CD4-positive, alpha-beta T cell treated with Interleukin-2 at 100 ng/mL for 4 hours (primary cell): ENCODE measurements around the gene SMIM21.

ENCODE experiments used
- DNase-seq: peaks from one replicate; pipeline ENCODE4 v3.0.0-alpha.2; 2020; ENCODE audit warnings: low spot score

The SMIM21 gene

DNA sequence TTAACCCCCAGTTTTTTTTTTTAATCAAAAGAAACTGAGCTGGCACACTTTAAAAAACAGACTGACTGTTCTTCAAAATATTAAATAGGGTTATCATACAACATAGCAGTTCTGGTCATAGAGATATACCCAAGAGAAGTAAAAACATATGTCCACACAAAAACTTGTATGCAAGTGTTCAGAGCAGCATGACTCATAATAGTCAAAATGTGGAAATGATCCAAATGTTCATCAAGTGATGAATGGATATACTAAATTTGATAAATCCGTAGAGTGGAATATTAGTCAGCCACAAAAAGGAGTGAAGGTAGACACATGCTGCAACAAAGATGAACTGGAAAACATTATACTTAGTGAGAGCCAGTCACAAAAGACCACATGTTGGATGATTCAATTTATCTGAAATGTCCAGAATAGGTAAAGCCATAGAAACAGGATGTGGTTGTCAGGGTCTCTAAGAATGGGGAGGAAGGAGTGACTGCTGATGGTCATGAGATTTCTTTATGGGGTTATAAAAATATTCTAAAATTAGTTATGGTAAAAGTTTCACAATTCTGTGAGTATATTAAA lies 5.1 kb downstream of the SMIM21 start:
- no peak for DNase-seq

DNA sequence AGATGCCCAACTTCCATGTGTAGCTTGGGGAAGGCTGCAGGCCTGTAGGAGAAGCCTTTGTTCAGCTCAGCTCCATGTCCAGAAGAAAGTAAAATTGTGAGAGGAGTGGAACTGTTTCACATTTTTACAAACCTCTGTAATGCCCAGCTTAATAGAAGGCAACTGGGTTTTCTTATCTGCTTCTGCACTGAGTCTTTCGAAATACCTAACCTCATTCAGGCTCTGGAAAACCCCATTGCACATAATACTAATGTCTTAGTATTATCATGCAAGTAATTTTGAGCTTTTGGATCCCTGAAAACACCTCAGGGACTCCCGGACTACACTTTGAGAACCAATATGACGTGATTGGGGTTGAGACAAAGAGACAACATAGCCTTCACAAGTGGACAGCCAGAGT lies 5.8 kb downstream of the SMIM21 start:
- no peak for DNase-seq

DNA sequence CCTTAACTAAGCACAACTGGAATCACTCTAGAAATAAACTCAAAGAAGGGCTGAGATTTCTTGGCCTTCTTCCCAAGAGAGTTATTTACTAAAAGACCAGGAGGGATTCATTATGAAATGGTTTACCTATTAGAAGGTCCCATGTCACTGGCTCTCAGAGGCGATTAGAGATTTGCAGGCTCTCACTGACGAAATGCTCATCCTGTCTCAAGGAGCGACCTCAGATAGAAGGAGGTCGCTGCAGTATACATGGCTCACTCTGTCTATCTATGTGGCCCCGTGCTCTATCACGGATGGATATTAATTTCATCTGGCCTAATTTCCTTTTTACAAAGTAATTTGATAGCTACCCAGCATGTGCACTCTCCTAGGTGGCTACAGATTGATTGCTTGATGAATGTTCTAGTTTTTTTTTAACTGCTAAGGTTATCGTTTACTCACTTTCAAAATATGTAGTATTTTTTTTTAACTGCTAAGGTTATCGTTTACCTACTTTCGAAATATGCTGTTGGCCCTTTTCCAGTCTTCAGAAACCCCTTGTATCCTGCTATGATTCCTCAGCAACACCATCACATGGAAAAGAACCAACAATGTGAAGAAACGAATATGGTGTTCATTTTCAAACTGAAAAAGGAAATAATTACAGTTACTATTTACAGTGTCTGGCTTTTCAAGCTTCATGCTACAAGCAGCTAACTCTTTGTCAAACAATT lies 9.1 kb downstream of the SMIM21 start:
- DNase-seq, result no peak

DNA sequence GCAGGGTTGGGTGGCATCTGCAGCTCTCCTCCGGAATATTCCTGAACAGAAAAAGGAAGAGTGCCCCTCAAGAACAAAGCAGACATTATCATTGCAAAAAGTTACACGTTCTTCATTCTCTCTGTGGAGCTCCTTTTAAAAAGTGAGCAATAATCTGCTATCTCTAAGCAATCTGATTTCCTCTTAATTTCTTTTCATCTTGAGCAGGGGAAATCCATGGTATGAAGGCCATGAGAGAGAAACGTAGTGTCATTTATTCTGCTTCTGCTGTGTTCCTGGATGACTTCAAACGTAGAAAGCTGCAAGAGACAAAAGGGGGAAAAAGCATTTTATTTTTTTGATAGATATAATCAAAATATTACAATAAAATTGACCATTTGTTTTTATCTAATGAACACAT lies 16.9 kb downstream of the SMIM21 start:
- no peak for DNase-seq

DNA sequence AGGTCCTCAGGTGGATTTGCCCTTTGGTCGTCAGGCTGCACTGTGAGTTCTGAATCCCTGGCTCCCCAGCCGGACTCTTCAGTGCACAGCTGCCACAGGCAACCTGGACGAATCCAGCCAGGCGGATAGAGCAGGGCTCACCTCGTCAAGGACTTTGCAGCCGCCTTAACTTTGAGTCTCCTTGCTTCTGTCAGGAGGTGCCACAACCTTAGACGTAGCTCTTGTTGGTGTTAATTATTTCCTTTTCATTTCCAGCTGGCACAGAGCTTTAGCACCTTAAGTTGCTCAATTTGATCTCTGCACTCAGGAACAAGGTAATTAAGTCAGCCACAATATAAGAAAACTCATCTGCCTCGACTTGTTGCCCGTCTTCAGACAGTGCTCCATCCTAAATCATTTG lies 17.7 kb downstream of the SMIM21 start:
- DNase-seq, result no peak

DNA sequence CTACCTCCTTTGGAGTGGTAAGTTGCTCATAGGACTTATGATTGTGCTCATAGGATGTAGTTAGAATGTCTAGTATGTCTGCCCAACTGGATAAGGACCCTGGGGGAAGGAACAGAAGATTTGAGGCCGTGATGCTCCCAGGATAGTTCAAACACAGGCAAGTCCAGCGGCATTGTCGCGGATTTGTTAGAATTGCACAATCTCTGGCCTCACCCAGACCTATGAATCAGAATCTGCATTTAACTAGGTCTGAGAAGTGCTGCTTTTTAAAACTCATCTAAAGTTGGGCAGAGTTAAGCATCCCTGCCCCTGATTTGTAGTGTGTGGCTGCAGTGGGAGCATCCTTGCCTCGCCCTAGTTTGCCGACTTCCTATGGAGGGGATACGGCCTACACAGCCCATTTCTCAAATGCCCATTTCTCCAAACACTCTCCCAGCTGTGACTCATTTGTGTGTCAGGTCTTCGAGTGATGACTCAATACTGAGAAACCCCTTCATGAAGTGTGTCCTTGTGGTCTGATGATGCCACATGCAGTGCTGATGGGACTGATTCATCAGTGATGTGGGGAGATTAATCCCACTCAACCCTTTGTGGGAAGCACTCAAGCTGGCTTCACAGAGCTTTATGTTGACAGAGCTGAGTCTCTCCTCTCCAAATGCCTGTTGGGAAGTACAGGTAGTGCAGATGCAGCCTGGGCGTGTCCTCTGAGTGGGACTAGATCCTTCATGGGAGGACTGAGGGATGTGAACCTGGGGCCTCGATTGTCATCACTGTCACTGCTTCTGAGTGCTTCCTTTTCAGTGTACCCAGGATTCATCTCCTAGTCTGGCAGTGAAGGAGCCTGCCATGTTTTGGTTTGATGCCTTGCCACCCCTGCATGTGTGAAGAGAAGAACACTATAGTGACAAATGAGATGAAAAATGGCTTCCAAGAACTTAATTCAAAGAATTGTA lies 18.7 kb downstream of the SMIM21 start:
- peak; percentile 10 for DNase-seq

DNA sequence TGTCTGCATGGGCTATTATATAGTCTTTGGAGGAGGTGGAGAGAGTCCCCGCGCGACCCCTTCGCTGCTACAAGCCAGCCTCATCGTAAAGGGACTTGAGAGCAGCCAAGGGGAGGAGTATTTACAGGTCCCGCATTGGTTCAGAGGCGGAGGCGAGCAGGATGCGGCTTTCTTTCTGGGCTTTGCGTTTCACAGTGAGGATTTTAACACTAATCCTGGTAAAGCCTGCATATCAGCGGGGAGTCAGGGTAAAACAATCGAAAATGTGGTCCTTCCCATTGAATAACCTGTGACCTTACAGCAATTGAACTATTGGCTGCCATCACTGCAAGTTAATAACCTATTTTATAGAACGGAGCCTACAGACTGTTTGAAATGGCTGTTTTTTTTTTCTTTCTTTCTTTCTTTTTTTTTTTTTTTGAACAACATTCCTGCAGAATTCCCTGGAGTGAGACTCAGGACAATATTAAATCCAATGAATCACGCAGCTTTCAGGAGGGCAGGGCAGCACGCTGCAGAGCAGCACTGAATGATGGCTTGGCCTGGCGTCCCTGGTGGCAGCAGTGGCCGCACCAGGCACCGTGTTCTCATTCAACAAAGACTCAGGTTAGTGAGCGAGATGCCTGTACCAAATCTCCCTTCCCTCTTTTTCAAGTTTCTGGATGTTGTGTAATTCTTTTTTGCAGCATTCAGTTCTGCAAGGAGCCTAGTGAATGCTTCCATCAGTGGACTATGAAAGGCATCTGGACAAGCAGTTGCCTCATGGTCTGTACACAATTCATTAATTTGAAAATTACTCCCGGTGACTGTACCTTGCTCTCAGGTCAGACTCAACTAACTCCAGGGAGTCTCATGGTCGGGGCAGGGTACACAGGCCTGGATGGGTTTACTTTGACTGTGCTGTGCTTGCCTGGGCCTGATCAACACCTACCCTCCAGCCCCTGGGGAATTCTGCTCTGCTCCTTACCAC lies 19.8 kb downstream of the SMIM21 start:
- no peak for DNase-seq

DNA sequence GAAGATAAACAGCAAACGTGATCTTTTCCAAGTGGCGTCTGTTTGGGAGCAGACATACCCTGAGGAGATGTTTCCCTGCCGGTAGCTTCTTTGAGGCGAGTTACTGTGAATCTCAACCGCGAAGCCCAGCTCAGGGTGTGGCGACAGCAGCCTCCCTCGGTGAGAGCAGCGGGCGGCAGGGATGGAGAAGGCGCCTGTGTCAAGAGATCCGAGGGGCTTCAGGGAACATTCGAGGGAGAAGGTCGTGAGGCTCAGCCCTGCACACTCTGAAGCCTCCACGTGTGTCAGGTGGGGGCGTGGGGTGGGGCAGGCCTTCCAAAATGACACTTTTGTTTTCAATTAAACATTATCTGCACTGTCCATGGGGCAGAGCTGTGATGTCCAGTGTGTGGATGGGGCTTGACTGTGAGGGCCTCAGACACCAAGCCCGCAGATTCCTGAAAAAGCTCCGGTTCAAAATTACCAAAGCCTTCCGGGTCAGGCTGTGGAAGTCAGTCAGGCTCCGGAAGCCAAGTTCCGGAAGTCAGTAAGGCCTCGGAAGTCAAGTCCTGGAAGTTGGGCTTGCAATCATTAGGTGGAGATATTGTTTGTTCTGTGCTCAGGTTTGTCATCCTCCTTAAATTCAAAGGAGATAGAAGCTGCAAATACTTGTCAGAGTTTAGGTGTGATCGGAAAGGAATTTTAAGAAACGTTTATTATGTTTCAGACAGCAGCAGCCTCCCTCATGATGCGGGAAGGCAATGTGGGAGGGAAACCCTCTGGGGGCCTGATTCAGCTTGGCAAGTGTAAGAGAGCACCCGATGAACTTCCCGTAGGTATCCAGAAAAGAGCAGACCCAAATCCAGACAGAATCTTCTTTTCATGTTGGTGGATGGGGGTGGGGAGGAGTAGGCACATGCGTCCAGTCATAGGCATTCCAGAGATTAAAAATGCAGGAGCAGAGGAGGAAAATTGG lies 20.7 kb downstream of the SMIM21 start:
- no peak for DNase-seq

DNA sequence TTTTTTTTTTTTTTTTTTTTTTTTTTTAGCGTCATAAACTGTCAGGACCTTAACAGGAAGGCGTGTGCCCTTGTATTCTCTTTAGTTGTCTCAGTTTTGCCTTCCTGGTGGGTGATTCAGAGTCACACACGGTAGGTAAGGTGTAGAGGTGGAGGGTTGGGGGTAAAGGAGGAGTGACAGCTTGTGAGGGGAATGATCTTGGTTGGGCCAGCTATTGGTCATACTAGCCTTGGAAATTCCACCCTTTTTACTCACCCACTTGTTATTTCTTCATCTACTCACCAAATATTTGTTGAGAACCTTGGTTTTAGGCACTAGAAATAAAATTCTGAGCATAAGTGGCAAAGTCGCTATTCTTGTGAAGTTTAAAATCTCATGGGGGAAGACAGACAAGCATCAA lies 22.2 kb downstream of the SMIM21 start:
- DNase-seq, result no peak

DNA sequence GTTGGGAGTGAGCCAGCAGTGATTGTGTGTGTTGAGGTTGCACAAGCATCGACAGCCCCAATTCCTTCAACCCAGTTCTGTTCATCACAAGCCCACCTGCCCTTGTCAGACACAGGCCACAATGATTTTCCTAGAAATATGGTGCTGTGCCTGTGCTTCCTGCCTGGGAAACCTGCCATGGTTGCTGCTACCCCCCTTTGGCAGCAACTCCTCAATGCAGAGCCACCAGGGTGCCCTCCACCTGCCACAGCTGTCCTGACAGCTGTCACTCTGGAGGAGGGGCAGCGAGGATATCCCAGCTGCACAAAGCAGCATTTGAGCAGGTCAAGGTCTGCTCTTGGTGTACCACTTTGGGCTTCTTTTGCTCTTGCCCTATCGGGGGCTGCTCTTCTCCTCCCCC lies 27.1 kb downstream of the SMIM21 start:
- no peak for DNase-seq

DNA sequence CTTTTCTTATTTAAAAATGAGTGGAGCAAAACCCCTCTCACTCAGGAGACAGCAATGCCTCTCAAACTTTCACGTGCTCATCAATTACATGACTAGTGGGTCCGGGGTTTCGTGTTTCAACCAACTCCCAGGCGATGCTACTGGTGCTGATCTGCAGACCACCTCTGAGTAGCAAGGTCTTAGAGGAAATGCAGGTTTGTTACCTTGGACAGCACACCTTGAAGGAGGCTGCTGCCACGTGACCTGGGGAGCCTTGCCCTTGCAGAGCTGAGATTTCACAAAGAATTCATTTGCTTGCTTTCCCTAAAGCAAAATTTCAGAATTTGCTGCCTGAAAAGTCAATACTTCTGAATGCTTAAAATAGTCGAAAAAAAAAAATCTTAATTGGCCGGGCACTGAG lies 32.4 kb downstream of the SMIM21 start:
- no peak for DNase-seq

DNA sequence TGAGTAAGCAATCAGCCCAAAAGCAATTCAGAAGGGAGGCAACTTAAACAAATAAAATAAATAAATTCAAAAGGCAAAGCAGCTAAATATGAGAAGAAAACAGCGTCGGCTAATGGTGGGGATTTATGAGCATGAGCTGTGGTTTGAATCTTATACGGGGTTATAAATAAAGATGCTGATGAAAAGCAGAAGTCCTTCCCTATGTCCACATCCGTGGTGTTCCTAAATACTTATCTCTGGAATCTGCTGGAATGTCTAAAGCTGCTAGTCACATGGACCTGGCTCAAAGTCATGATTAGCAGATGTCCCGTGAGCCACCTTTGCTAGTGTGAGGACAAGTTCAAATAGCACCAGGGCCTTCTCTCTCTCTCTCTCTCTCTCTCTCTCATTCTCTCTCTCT lies 33.8 kb downstream of the SMIM21 start:
- DNase-seq, result no peak

DNA sequence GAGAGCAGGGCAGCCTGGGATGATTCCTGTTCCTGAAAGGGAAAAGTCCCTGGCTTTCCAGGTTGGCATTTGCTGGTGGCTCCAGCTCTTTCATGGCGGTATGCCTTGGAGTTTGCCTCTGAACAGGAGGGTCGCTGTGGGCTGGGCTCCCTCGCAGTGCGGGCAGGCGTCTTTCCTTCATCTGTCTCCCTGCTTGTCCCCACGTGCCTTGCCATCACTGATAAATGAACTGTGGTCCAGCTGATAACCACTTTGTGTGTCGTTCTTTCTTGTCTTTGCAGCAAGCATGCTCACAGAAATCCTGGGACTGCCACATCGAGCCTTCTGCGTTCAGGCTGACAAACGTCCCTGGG lies 35.3 kb downstream of the SMIM21 start:
- no peak for DNase-seq

DNA sequence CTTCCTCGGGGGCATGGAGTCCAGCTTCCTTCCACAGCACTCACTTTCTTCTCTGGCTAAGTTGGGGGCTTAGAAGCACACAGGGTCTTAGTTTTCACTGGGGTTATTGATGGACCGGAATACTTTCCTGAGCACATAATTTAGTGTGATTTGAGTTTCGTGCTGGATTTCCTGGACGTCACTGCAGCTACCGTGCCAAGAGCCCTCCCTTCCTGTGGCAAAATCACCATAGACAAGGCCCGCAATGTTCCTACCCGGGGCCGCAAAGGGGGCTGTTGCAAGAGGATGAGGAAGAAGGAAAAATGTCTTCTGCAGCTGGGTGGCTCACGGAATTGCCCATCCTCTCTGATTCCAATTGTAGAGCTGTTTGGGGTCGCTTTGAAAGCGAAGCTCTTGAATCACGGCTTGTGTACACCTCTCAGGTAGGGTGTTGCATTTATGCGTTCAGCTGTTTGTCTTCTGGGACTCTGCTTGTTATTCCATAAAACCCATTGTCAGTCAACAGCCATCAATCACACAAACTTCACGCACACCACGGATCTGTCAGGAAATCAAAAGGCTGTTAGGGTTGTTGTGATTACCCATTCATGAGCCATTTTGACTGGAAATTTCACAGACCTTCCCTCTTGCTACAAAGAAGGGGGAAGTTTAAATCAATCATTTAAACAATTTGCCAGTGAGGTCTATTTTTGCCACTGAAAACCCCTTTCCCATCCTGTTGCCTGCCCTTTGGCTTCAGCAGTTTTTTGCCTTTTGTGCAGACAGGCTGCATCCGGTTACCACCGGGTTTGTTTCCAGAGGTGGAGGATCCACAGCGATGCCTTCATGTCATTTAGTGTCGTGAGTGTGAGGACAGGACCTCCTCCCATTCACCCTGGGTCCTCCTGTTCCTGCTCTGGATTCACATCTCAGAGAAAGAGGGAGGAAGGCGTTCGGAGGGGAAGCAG lies 36.0 kb downstream of the SMIM21 start:
- no peak for DNase-seq

DNA sequence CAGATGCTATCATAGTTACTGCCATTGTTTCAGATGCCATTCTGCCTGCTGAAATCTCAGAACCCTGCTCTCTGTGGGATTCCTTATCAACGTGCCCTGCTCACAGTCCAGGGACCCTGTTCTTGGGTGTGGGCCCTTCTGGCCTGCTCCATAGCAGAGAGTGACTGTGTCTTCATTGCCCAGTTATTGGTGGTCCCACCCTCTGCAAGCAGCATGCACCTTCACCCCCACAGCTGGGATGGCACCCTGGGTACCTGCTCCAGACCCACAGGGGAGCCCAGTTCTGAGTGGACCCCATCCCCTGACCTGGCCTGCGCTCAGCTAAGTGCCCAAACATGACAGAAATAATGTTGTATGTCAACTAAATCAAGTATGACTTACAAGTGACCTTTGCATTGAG lies 36.6 kb downstream of the SMIM21 start:
- no peak for DNase-seq

DNA sequence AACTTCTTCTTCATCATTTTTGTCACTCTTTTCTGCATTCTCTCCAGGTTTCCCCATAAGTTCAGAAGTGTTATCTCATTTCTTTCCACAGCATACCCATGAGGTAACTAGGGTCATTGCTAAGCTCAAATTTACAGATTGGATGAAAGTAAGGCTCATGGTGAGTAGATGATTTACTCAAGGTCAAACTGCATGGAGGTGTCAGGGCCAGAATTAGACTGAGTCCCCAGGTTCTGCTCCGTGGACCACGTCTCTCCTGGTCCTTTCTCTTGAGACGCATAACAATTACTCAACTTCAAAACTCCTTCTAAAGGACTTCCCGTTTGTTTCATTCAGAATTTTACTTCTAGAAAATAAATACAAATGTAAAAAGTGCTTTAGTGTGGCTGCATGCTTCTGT lies 43.4 kb downstream of the SMIM21 start:
- no peak for DNase-seq

DNA sequence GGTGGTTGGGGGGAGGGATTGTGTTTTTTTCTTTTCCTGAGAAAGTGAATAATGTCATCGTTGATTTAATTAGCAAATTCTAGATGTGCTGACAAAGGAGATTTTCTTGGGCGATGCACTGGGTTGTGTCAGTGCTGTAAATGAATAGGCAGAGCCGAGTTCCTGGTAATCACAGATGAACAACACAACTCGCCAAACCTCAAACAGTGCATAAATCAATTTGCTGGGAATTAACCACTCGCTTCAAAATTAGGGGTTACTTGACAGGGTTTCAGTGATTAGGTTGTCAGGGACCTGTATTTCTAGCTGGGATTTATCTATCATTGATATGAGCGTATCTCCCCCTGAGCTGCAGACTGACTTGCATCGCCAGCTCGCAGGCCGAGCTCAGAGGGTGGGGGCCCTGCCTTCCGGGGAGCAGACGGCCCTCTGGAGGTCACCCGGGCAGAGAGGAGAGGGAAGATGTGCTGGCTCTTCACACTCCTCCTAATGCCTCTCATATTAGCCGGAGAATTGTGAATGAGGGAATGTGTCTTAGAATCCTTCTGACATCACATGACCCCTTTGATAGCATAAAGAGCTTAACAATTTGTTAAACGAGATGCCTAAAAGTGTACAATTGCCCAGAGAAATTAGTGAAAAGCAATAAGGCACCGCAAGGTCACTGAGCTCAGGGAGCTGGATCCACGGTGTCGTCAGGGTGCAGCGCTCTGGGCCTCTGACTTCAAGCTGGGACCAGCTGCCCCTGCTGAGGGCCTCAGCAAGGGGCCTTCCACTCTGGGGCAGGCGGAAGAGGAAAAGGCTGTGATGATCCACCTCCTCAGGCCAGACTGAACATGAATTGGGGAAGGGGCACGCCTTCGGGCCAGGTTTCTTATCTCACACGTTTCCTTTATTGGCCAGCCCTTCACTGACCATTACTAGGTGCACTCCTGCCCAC lies 48.9 kb downstream of the SMIM21 start:
- no peak for DNase-seq

DNA sequence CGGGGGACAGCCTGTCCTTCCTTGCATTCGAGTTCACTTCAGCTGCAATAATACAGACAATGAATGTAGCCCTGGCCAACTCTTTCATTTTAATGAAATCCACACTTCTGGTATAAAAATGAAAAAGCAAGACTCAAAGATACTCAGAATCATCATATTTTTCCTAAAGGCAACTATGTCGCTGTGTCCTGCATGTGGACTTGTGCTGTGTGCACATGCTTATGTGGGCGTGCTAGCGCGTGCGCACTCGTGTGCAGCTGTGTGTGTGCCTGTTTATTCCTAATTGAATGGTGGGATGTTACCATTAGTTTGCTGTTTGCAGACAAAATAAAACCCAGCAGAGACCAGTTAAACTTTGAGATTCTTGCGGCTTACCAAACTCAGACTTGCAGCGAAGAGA lies 49.6 kb downstream of the SMIM21 start:
- DNase-seq, result no peak

DNA sequence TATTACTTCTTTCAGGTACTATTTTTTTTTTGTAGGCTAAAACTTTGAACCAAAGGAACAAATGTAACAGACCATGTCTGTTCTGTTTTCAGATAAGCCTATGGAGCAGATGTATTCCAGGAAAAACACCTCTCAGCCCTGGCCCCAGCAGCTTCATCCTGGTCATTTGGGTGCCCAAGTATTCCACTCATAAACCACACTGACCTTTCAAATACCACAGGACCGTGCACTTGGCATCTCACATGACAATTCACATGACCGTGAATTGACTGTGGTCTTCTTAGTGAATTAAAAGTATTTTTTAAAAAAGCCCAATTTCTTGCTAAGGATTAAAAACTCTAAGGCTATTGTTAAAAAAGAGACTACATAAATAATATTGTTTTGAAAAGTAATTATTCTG lies 50.2 kb downstream of the SMIM21 start:
- DNase-seq, result no peak
